GM12874 (cell line): ENCODE measurements around the gene CYB5D1.

ENCODE experiments used
- CTCF ChIP-seq: IDR thresholded peaks from 2 replicates; pipeline ENCODE4 v1.5.1; 2011; ENCODE audit warnings: low read depth, mild to moderate bottlenecking, control low read depth, low read length, moderate library complexity; ENCODE audit not compliant: insufficient read depth

Gene CYB5D1

DNA sequence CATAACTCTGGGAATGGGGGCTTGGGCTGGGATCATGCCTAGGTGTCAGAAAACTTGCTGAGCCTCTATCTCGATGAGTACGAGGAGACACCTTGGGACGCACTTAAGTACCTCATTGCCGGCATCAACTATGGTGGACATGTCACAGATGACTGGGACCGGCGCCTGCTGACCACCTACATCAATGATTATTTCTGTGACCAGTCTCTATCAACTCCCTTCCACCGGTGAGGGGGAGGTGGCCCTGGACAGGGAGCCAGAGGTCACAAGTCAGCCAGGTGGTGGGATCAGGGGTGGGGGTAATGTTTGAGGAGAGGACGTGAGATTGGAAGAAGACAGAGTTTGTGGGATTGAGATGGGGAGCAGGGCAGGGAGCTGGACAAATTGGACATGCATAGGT lies 27.2 kb upstream of the CYB5D1 start:
- no peak for TF ChIP-seq CTCF

DNA sequence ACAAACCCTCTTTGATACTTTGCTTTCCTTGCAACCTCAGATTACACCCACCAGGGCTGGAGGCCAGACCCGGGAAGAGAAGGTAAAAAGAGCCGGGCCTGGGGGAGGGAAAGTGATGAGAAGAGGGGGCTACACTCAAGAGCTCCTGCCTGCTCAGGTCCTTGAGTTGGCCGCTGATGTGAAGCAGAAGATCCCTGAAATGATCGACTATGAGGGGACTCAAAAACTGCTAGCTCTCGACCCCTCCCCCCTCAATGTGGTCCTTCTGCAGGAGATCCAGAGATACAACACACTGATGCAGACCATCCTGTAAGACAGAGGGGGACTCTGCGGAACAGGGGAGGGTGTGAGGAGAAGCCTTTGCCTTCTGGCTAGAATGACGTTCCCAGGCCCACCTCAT lies 26.6 kb upstream of the CYB5D1 start:
- TF ChIP-seq CTCF, result no peak

- no peak for TF ChIP-seq CTCF
Observed at GRCh38 chr17:7832431-7832830, 25.4 kb upstream of the CYB5D1 start.

- no peak for TF ChIP-seq CTCF
Observed at GRCh38 chr17:7833011-7833794, 24.6 kb upstream of the CYB5D1 start.

GRCh38 chr17:7833795-7834541 lies 23.8 kb upstream of the CYB5D1 start, which contains the start of gene KDM6B:
Gene KDM6B (plus strand): TSS chr17:7834217. CDS start chr17:7845555, 11,338 bp downstream.
- TF ChIP-seq CTCF, result no peak

DNA sequence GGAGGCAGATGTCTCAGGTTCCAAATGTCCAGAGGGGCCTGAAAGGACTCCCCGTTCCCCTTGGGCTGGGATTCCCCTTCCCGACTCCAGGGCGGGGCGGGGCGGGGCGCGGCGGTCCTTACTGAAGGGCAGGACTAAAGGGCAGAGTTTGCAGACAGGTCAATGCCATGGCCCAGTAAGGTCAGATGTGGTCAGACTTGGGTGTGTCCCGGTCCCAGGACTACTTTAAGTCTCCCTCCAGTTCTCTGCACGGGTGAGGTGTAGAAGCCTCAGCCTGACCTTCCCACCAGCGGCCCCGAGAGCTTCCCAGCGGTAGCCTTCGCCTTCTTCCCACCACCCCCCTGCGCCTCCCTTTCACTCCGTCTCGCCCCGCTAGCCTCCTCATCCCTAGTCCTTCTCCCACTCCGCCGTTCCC lies 23.3 kb upstream of the CYB5D1 start:
- no peak for TF ChIP-seq CTCF

GRCh38 chr17:7834957-7835813 lies 22.6 kb upstream of the CYB5D1 start:
- peak; percentile 82 for TF ChIP-seq CTCF
